WTC11 (cell line): ENCODE results near the gene ACO1. TPM values are rescaled to one million over a fixed set of nuclear protein-coding genes. Genes with fewer than 3 reads are reported as not detected.

Source experiments
- ATAC-seq: fragments of 200-7000 bp; cut with Tn5 transposase; 2 replicates; pipeline ENCODE4 v1.10.0; 2021; ENCODE audit warnings: mild to moderate bottlenecking, moderate library complexity
- CTCF ChIA-PET: fragments of 300-600 bp; sonication (Branson Sonifier 250); formaldehyde crosslinking; loops from one replicate; lab custom pipeline; 2021; ENCODE audit warnings: antibody characterized with exemption; lab: Charles Lee
- POLR2A ChIA-PET: fragments of 350-600 bp; sonication (Branson Sonifier 250); formaldehyde crosslinking; loops from one replicate; lab custom pipeline; 2021; ENCODE audit warnings: antibody characterized with exemption; lab: Charles Lee
- DNase-seq: peaks from one replicate; pipeline ENCODE4 v3.0.0; 2021; ENCODE audit warnings: low spot score
- H3K27ac Mint-ChIP-seq: 2 replicates; pipeline ENCODE4 v1.8.0; 2021; ENCODE audit warnings: mixed read lengths
- H3K27me3 Mint-ChIP-seq: 2 replicates; pipeline ENCODE4 v1.8.0; 2021; ENCODE audit warnings: low read depth, mild to moderate bottlenecking, moderate library complexity, mixed read lengths
- H3K36me3 Mint-ChIP-seq: 2 replicates; pipeline ENCODE4 v1.8.0; 2021; ENCODE audit warnings: mixed read lengths
- H3K4me1 Mint-ChIP-seq: 2 replicates; pipeline ENCODE4 v1.8.0; 2022; ENCODE audit warnings: mixed read lengths
- H3K4me3 Mint-ChIP-seq: 2 replicates; pipeline ENCODE4 v1.8.0; 2021; ENCODE audit warnings: mild to moderate bottlenecking, moderate library complexity, mixed read lengths
- H3K9me3 Mint-ChIP-seq: 2 replicates; pipeline ENCODE4 v1.8.0; 2021; ENCODE audit warnings: mixed read lengths
- CREM ChIP-seq: sonication (generic); formaldehyde crosslinking; IDR thresholded peaks from 2 replicates; pipeline ENCODE4 v1.8.1; 2022; ENCODE audit warnings: mild to moderate bottlenecking, missing genetic modification reagents, moderate library complexity
- GTF2I ChIP-seq: fragments of 250-450 bp; sonication (Bioruptor Pico); conservative IDR thresholded peaks from 2 replicates; pipeline ENCODE4 v1.4.0; 2021; ENCODE audit warnings: mild to moderate bottlenecking
- IRF2 ChIP-seq: sonication (generic); formaldehyde crosslinking; IDR thresholded peaks from 2 replicates; pipeline ENCODE4 v1.8.0; 2022; ENCODE audit warnings: low read depth, missing genetic modification reagents, borderline replicate concordance
- MXD4 ChIP-seq: fragments of 250-450 bp; sonication (Bioruptor Pico); IDR thresholded peaks from 2 replicates; pipeline ENCODE4 v1.8.0; 2021; ENCODE audit warnings: mild to moderate bottlenecking, moderate library complexity, borderline replicate concordance
- NR3C1 ChIP-seq: sonication (generic); formaldehyde crosslinking; conservative IDR thresholded peaks from 2 replicates; pipeline ENCODE4 v1.8.1; 2023; ENCODE audit warnings: low read depth, mild to moderate bottlenecking, missing genetic modification reagents
- PRRX2 ChIP-seq: fragments of 250-450 bp; sonication (Bioruptor Pico); IDR thresholded peaks from 2 replicates; pipeline ENCODE4 v1.8.0; 2021; ENCODE audit warnings: mild to moderate bottlenecking
- SMAD3 ChIP-seq: sonication (generic); formaldehyde crosslinking; IDR thresholded peaks from 2 replicates; pipeline ENCODE4 v1.8.0; 2022; ENCODE audit warnings: missing genetic modification reagents, mild to moderate bottlenecking, borderline replicate concordance
- SOX15 ChIP-seq: fragments of 250-450 bp; sonication (Bioruptor Pico); IDR thresholded peaks from 2 replicates; pipeline ENCODE4 v1.9.0; 2021; ENCODE audit warnings: mild to moderate bottlenecking
- TEAD4 ChIP-seq: sonication (generic); formaldehyde crosslinking; IDR thresholded peaks from 2 replicates; pipeline ENCODE4 v1.8.0; 2022; ENCODE audit warnings: mild to moderate bottlenecking, missing genetic modification reagents
- ZNF138 ChIP-seq: sonication (generic); formaldehyde crosslinking; conservative IDR thresholded peaks from 2 replicates; pipeline ENCODE4 v1.8.1; 2022; ENCODE audit warnings: mild to moderate bottlenecking, moderate library complexity, missing genetic modification reagents
- total RNA-seq: library from RNA; stranded (reverse); gene quantifications from 3 replicates; pipeline ENCODE4 v1.2.3, GENCODE V29; 2021
- TF ChIP-seq, protein P1 (sequence below): sonication (generic); formaldehyde crosslinking; IDR thresholded peaks from 2 replicates; pipeline ENCODE4 v1.8.1; 2022; ENCODE audit warnings: mild to moderate bottlenecking, missing genetic modification reagents, moderate library complexity, borderline replicate concordance
- TF ChIP-seq, protein P2 (sequence below): sonication (generic); formaldehyde crosslinking; IDR thresholded peaks from 2 replicates; pipeline ENCODE4 v1.8.0; 2022; ENCODE audit warnings: missing genetic modification reagents
- TF ChIP-seq, protein P3 (sequence below): sonication (generic); formaldehyde crosslinking; IDR thresholded peaks from 2 replicates; pipeline ENCODE4 v1.8.0; 2023; ENCODE audit warnings: missing genetic modification reagents
- TF ChIP-seq, protein P4 (sequence below): sonication (generic); formaldehyde crosslinking; IDR thresholded peaks from 2 replicates; pipeline ENCODE4 v1.8.0; 2023; ENCODE audit warnings: mild to moderate bottlenecking, missing genetic modification reagents
- TF ChIP-seq, protein P5 (sequence below): sonication (generic); formaldehyde crosslinking; IDR thresholded peaks from 2 replicates; pipeline ENCODE4 v1.8.0; 2022; ENCODE audit warnings: mild to moderate bottlenecking, missing genetic modification reagents

ACO1 gene
- total RNA-seq, 1 experiment from 2014 or later, result 40.2 TPM

DNA sequence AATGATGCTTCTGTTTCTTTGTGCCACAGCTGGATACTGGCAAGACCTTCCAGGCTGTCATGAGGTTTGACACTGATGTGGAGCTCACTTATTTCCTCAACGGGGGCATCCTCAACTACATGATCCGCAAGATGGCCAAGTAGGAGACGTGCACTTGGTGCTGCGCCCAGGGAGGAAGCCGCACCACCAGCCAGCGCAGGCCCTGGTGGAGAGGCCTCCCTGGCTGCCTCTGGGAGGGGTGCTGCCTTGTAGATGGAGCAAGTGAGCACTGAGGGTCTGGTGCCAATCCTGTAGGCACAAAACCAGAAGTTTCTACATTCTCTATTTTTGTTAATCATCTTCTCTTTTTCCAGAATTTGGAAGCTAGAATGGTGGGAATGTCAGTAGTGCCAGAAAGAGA is 65.5 kb downstream of the ACO1 start:
- Mint-ChIP-seq H3K36me3 (peaks cover 46% of the 10 kb centered on the region), H3K27me3 (no peaks in the 10 kb centered on the region), H3K4me3 (no peak overlapping the region), H3K9me3 (no peaks in the 10 kb centered on the region), H3K4me1 (peaks cover 18% of the 10 kb centered on the region), H3K27ac (no peak overlapping the region)
- TF ChIP-seq SOX15 (CRISPR knock-in tag) (no peak), IRF2 (CRISPR knock-in tag) (no peak), TEAD4 (no peak), GTF2I (CRISPR knock-in tag) (no peak), ZNF138 (CRISPR knock-in tag) (no peak), NR3C1 (CRISPR knock-in tag) (no peak), PRRX2 (CRISPR knock-in tag) (no peak), MXD4 (CRISPR knock-in tag) (no peak)
- TF ChIP-seq, protein P1, sequence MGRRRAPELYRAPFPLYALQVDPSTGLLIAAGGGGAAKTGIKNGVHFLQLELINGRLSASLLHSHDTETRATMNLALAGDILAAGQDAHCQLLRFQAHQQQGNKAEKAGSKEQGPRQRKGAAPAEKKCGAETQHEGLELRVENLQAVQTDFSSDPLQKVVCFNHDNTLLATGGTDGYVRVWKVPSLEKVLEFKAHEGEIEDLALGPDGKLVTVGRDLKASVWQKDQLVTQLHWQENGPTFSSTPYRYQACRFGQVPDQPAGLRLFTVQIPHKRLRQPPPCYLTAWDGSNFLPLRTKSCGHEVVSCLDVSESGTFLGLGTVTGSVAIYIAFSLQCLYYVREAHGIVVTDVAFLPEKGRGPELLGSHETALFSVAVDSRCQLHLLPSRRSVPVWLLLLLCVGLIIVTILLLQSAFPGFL (CRISPR knock-in tag), result no peak
- TF ChIP-seq, protein P2, sequence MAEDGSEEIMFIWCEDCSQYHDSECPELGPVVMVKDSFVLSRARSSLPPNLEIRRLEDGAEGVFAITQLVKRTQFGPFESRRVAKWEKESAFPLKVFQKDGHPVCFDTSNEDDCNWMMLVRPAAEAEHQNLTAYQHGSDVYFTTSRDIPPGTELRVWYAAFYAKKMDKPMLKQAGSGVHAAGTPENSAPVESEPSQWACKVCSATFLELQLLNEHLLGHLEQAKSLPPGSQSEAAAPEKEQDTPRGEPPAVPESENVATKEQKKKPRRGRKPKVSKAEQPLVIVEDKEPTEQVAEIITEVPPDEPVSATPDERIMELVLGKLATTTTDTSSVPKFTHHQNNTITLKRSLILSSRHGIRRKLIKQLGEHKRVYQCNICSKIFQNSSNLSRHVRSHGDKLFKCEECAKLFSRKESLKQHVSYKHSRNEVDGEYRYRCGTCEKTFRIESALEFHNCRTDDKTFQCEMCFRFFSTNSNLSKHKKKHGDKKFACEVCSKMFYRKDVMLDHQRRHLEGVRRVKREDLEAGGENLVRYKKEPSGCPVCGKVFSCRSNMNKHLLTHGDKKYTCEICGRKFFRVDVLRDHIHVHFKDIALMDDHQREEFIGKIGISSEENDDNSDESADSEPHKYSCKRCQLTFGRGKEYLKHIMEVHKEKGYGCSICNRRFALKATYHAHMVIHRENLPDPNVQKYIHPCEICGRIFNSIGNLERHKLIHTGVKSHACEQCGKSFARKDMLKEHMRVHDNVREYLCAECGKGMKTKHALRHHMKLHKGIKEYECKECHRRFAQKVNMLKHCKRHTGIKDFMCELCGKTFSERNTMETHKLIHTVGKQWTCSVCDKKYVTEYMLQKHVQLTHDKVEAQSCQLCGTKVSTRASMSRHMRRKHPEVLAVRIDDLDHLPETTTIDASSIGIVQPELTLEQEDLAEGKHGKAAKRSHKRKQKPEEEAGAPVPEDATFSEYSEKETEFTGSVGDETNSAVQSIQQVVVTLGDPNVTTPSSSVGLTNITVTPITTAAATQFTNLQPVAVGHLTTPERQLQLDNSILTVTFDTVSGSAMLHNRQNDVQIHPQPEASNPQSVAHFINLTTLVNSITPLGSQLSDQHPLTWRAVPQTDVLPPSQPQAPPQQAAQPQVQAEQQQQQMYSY, result no peak
- TF ChIP-seq, protein P3, sequence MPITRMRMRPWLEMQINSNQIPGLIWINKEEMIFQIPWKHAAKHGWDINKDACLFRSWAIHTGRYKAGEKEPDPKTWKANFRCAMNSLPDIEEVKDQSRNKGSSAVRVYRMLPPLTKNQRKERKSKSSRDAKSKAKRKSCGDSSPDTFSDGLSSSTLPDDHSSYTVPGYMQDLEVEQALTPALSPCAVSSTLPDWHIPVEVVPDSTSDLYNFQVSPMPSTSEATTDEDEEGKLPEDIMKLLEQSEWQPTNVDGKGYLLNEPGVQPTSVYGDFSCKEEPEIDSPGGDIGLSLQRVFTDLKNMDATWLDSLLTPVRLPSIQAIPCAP (CRISPR knock-in tag), result no peak
- DNase-seq (no peak), ATAC-seq (no peak)
- ChIA-PET POLR2A (no interaction called here), CTCF (interaction anchor here (0.8 kb wide), 1 partner anchor 71 kb away, joined by 4 read pairs; no protein-coding TSS in a partner anchor)

DNA sequence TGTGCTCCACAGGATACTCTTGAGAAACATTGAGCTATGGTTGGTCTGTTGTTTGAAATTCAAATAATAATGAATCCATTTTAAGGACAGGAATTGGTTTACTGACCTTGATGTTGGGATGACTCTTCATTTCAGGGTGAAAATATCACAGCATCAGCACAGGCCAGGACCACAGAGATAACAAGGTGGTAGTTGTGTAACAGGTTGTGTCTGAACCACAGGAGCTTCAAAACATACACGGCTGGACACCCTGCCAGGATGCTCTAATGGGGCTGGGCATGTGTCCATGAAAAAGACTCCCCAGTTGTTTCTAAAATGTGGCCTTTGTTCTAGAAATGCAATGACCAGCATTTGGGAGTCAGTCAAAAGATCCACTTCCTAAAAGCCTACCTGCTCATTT is 69.8 kb downstream of the ACO1 start:
- no peaks in the 10 kb centered on the region for H3K9me3 Mint-ChIP-seq
- DNase-seq (no peak), ATAC-seq (no peak)
- peaks cover 34% of the 10 kb centered on the region for H3K36me3 Mint-ChIP-seq
- no peak overlapping the region for H3K4me3 Mint-ChIP-seq
- peaks cover 10% of the 10 kb centered on the region; the same call in 1 of the 2 replicates for H3K4me1 Mint-ChIP-seq
- H3K27ac Mint-ChIP-seq, result no peak overlapping the region
- ChIA-PET POLR2A (no interaction called here), CTCF (interaction anchor here (0.7 to 1.9 kb wide), 2 partner anchors 22 to 118 kb away, joined by 3 to 5 read pairs; no protein-coding TSS in a partner anchor)
- no peaks in the 10 kb centered on the region for H3K27me3 Mint-ChIP-seq
- no peak for TF ChIP-seq GTF2I (CRISPR knock-in tag)
- TF ChIP-seq, protein P4, sequence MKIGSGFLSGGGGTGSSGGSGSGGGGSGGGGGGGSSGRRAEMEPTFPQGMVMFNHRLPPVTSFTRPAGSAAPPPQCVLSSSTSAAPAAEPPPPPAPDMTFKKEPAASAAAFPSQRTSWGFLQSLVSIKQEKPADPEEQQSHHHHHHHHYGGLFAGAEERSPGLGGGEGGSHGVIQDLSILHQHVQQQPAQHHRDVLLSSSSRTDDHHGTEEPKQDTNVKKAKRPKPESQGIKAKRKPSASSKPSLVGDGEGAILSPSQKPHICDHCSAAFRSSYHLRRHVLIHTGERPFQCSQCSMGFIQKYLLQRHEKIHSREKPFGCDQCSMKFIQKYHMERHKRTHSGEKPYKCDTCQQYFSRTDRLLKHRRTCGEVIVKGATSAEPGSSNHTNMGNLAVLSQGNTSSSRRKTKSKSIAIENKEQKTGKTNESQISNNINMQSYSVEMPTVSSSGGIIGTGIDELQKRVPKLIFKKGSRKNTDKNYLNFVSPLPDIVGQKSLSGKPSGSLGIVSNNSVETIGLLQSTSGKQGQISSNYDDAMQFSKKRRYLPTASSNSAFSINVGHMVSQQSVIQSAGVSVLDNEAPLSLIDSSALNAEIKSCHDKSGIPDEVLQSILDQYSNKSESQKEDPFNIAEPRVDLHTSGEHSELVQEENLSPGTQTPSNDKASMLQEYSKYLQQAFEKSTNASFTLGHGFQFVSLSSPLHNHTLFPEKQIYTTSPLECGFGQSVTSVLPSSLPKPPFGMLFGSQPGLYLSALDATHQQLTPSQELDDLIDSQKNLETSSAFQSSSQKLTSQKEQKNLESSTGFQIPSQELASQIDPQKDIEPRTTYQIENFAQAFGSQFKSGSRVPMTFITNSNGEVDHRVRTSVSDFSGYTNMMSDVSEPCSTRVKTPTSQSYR (CRISPR knock-in tag), result no peak
- no peak for TF ChIP-seq SMAD3
- TF ChIP-seq, protein P5, sequence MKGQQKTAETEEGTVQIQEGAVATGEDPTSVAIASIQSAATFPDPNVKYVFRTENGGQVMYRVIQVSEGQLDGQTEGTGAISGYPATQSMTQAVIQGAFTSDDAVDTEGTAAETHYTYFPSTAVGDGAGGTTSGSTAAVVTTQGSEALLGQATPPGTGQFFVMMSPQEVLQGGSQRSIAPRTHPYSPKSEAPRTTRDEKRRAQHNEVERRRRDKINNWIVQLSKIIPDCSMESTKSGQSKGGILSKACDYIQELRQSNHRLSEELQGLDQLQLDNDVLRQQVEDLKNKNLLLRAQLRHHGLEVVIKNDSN (CRISPR knock-in tag), result no peak
- TF ChIP-seq CREM (CRISPR knock-in tag), result no peak
